DMS 273 (cell line): ENCODE data around the gene DCAF5.
A peak's percentile ranks its signal among the peaks of the same experiment; 100 is the strongest.

ENCODE experiments used
- DNase-seq: peaks from one replicate; lab custom pipeline; 2025; ENCODE audit not compliant: unreplicated experiment; lab: John Stamatoyannopoulos, UW

The DCAF5 gene

GRCh38 chr14:69149461-69150244, 3.3 kb downstream of the DCAF5 start:
- no peak for DNase-seq

GRCh38 chr14:69142101-69142500, 10.8 kb downstream of the DCAF5 start:
- DNase-seq = no peak

- DNase-seq = no peak
Measured at GRCh38 chr14:69141550-69141949, 11.4 kb downstream of the DCAF5 start.

- no peak for DNase-seq
Measured at GRCh38 chr14:69139743-69140142, 13.2 kb downstream of the DCAF5 start.

- DNase-seq = no peak
Measured at GRCh38 chr14:69137843-69138535, 14.9 kb downstream of the DCAF5 start.

- DNase-seq = no peak
Measured at GRCh38 chr14:69137416-69137815, 15.5 kb downstream of the DCAF5 start.

- no peak for DNase-seq
Measured at GRCh38 chr14:69135133-69135532, 17.8 kb downstream of the DCAF5 start.

GRCh38 chr14:69133206-69134125, 19.5 kb downstream of the DCAF5 start:
- DNase-seq = peak; percentile 57

- peak; percentile 36 for DNase-seq
Measured at GRCh38 chr14:69132513-69133181, 20.3 kb downstream of the DCAF5 start.

- no peak for DNase-seq
Measured at GRCh38 chr14:69131176-69131575, 21.7 kb downstream of the DCAF5 start.

- peak; percentile 88 for DNase-seq
Measured at GRCh38 chr14:69129264-69129880, 23.5 kb downstream of the DCAF5 start.

- no peak for DNase-seq
Measured at GRCh38 chr14:69118305-69118704, 34.6 kb downstream of the DCAF5 start.

- DNase-seq = no peak
Measured at GRCh38 chr14:69117020-69117767, 35.7 kb downstream of the DCAF5 start.

- DNase-seq = no peak
Measured at GRCh38 chr14:69115407-69116185, 37.3 kb downstream of the DCAF5 start.

GRCh38 chr14:69114763-69115162, 38.2 kb downstream of the DCAF5 start:
- DNase-seq = no peak

GRCh38 chr14:69108358-69108757, 44.6 kb downstream of the DCAF5 start:
- no peak for DNase-seq

- peak; percentile 92 for DNase-seq
Measured at GRCh38 chr14:69107407-69108003, 45.4 kb downstream of the DCAF5 start.

GRCh38 chr14:69106451-69106850, 46.5 kb downstream of the DCAF5 start:
- DNase-seq = no peak

GRCh38 chr14:69105326-69105725, 47.6 kb downstream of the DCAF5 start:
- no peak for DNase-seq
